T-helper 17 cell (primary cell): ENCODE results near the gene SPINDOC. TPM values are rescaled to one million over a fixed set of nuclear protein-coding genes. Genes with fewer than 3 reads are reported as not detected.
"Not testable (repeated sequence)": the region's sequence is repeated elsewhere in the genome, so short reads cannot be mapped to it uniquely, and the experiment has no call there.

Experiments used
- ATAC-seq: fragments of 150-1000 bp; cut with Tn5 transposase; 2 replicates; pipeline ENCODE4 v1.10.0; 2021; ENCODE audit warnings: mild to moderate bottlenecking, moderate library complexity
- DNase-seq, 3 donors: peaks; one replicate each; pipeline versions ENCODE4 v3.0.0 to v3.0.0-alpha.2; 2020 to 2021
- H3K9me3 ChIP-seq: one replicate; pipeline ENCODE4 v1.7.0; 2013; ENCODE audit warnings: low read length, mild to moderate bottlenecking; ENCODE audit not compliant: control insufficient read depth, poor library complexity, severe bottlenecking
- H3K27ac Mint-ChIP-seq: one replicate; pipeline ENCODE4 v1.8.0; 2022; ENCODE audit warnings: mild to moderate bottlenecking, moderate library complexity, mixed read lengths
- H3K27me3 Mint-ChIP-seq: one replicate; pipeline ENCODE4 v1.8.0; 2022; ENCODE audit warnings: mixed read lengths
- H3K36me3 Mint-ChIP-seq: one replicate; pipeline ENCODE4 v1.8.0; 2022; ENCODE audit warnings: low read depth, mixed read lengths
- H3K4me1 Mint-ChIP-seq: one replicate; pipeline ENCODE4 v1.8.0; 2022; ENCODE audit warnings: mild to moderate bottlenecking, mixed read lengths
- H3K4me3 Mint-ChIP-seq: one replicate; pipeline ENCODE4 v1.8.0; 2022; ENCODE audit warnings: mild to moderate bottlenecking, moderate library complexity, mixed read lengths
- total RNA-seq, 4 donors: library from RNA in 2 of 4; stranded (reverse) in 2 of 4; gene quantifications; one replicate each; pipeline ENCODE4 v1.2.3 and lab custom pipeline; 2022 to 2026

Gene SPINDOC
- total RNA-seq, 2 donors from 2014 or later = 8.5 to 9.4 TPM

DNA sequence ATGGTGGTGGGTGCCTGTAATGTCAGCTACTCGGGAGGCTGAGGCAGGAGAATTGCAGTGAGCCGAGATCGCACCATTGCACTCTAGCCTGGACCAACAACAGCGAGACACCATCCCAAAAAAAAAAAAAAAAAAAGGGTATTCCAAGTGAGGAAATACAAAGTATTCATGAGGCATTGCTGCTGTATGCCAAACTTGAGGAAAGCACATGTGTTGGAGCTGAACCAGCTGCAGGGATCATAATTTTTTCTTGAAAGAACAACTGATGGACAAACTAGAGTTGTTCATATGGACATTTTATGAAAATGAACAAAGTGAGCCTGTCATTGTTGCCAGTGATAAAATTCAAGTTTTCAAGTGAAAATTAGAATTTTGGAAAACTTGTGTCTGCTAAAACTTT, 41.4 kb downstream of the SPINDOC start:
- H3K27ac Mint-ChIP-seq = peak overlapping the region; percentile 59
- H3K4me1 Mint-ChIP-seq = peaks cover 35% of the 10 kb centered on the region
- DNase-seq (no peak), ATAC-seq (no peak)
- no peaks in the 10 kb centered on the region for H3K9me3 ChIP-seq
- H3K4me3 Mint-ChIP-seq = no peak overlapping the region
- peaks cover 4% of the 10 kb centered on the region for H3K36me3 Mint-ChIP-seq
- no peaks in the 10 kb centered on the region for H3K27me3 Mint-ChIP-seq

DNA sequence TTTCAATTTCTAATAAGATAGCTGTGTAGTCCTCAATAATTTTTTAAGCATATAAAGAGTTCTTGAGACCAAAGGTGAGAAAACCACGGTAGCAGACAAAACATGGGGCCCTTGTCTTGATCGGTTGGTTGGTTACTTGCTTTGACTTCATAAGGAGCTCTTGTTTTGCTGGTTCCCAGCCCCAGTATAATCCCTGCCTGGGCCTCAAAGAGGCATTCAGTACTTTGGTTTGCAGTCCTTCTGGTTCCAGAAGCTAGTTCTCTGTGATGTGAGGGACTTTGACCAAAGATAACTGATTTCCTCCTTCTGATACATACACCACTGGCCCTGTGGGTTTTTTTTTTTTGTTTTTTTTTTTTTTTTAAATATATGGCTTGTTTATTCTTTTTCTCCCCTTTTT, 42.7 kb downstream of the SPINDOC start:
- H3K9me3 ChIP-seq = no peaks in the 10 kb centered on the region
- ATAC-seq (peak; percentile 18), DNase-seq (no peak)
- peaks cover 32% of the 10 kb centered on the region for H3K4me1 Mint-ChIP-seq
- H3K36me3 Mint-ChIP-seq = peaks cover 3% of the 10 kb centered on the region
- peak overlapping the region; percentile 43 for H3K27ac Mint-ChIP-seq
- no peaks in the 10 kb centered on the region for H3K27me3 Mint-ChIP-seq
- H3K4me3 Mint-ChIP-seq = no peak overlapping the region

GRCh38 chr11:63858628-63859550, 45.6 kb downstream of the SPINDOC start:
- Mint-ChIP-seq H3K27ac (peak overlapping the region; percentile 75), H3K36me3 (no peaks in the 10 kb centered on the region)
- no peak for ATAC-seq

GRCh38 chr11:63862923-63863322, 49.7 kb downstream of the SPINDOC start:
- ATAC-seq = peak; percentile 50
- H3K27ac Mint-ChIP-seq = peak overlapping the region; percentile 95

More at GRCh38 chr11:63858628-63859550, 45.6 kb downstream of the SPINDOC start:
- Mint-ChIP-seq H3K27me3 (no peaks in the 10 kb centered on the region), H3K4me1 (peaks cover 33% of the 10 kb centered on the region), H3K4me3 (no peak overlapping the region)
- no peak for DNase-seq
- no peaks in the 10 kb centered on the region for H3K9me3 ChIP-seq

DNA sequence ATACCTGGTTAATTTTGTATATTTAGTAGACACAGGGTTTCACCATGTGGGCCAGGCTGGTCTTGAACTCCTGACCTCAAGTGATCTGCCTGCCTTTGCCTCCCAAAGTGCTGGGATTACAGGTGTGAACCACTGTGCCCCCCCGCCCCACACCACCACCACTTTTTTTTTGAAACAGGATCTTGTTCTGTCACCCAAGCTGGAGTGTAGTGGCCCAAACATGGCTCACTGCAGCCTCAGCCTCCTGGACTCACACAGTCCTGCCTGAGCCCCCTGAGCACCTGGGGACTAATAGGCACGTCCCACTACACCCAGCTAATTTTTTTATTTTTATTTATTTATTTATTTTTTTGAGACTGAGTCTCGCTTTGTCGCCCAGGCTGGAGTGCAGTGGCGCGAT, 50.4 kb downstream of the SPINDOC start:
- not testable (repeated sequence) for H3K27me3 Mint-ChIP-seq, H3K27ac Mint-ChIP-seq, DNase-seq, ATAC-seq, H3K9me3 ChIP-seq, H3K36me3 Mint-ChIP-seq
- peaks cover 49% of the 10 kb centered on the region for H3K4me1 Mint-ChIP-seq
- peak overlapping the region; percentile 7 for H3K4me3 Mint-ChIP-seq

More at GRCh38 chr11:63862923-63863322, 49.7 kb downstream of the SPINDOC start:
- no peaks in the 10 kb centered on the region for H3K27me3 Mint-ChIP-seq
- H3K36me3 Mint-ChIP-seq = no peaks in the 10 kb centered on the region
- DNase-seq = no peak
- H3K4me3 Mint-ChIP-seq = no peak overlapping the region
- peaks cover 46% of the 10 kb centered on the region for H3K4me1 Mint-ChIP-seq
- H3K9me3 ChIP-seq = no peaks in the 10 kb centered on the region

DNA sequence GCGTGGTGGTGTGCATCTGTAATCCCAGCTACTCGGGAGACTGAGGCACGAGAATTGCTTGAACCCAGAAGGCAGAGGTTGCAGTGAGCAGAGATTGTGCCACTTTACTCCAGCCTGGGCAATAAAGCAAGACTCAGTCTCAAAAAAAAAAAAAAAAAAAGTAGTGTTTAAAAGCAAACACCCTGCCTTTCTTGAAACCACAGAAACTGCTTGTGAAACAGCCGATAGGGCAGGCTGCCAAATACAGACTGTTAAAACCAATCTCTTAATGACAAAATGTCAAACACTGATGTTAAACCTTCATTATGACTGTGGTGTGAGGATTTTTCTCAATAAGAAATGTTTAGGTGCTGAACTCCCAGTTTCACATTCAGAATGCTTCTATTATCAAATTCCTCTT, 53.0 kb downstream of the SPINDOC start:
- H3K27me3 Mint-ChIP-seq = no peaks in the 10 kb centered on the region
- peak overlapping the region; percentile 66 for H3K4me3 Mint-ChIP-seq
- no peaks in the 10 kb centered on the region for H3K9me3 ChIP-seq
- peak; percentile 73 for ATAC-seq
- peaks cover 64% of the 10 kb centered on the region for H3K4me1 Mint-ChIP-seq
- H3K36me3 Mint-ChIP-seq = peaks cover 3% of the 10 kb centered on the region
- peak overlapping the region; percentile 90 for H3K27ac Mint-ChIP-seq
- peak in 2 of 3 donors; percentile 27 to 45 for DNase-seq

DNA sequence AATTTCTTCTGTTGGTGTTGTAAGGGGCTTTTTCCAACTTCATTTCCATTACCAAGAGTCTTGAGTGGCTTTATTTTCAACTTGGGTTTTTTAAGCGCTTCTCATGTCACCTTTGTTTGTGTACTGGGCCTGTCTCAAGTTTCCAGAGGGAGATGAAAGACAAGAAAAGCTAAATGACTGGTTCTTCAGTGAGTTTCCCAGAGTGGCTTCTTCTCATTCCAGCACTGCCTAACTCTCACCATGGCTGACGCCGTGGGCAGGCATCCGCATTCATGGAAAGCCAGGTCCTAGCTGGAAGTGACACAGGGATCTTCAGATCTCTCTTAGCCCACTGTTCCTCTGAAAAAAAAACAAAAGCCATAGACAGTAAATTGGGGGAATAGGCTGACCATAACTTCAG, 54.3 kb downstream of the SPINDOC start:
- DNase-seq (no peak), ATAC-seq (no peak)
- no peaks in the 10 kb centered on the region for H3K9me3 ChIP-seq
- Mint-ChIP-seq H3K4me3 (no peak overlapping the region), H3K27ac (peak overlapping the region; percentile 92), H3K36me3 (peaks cover 3% of the 10 kb centered on the region), H3K27me3 (no peaks in the 10 kb centered on the region), H3K4me1 (peaks cover 64% of the 10 kb centered on the region)

GRCh38 chr11:63868399-63869064, 55.3 kb downstream of the SPINDOC start:
- H3K36me3 Mint-ChIP-seq = peaks cover 3% of the 10 kb centered on the region
- DNase-seq = no peak
- H3K4me1 Mint-ChIP-seq = peaks cover 60% of the 10 kb centered on the region
- H3K4me3 Mint-ChIP-seq = peak overlapping the region; percentile 71
- no peaks in the 10 kb centered on the region for H3K27me3 Mint-ChIP-seq
- H3K27ac Mint-ChIP-seq = peak overlapping the region; percentile 92
- H3K9me3 ChIP-seq = no peaks in the 10 kb centered on the region
- no peak for ATAC-seq

DNA sequence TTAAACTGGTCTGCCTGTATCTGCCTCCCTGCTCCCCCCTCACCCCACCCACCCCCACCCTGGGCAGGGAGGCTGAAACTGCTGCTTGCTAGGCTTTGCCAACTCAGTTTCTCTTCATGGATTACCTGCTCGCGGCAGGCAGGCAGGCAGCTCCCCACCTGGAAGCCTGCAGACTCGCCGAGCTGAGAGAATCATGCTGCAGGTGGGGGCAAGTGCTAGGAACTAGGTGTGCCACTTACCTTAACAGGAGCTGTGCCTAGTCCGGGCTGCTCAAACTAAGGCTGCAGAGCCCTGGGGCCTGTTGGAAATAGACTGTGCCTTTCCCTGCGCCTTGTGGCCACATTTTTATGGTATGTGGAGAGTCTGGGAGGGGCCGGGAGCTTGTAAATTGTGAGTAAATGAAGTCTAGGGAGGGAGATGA, 55.9 kb downstream of the SPINDOC start:
- ATAC-seq = no peak
- Mint-ChIP-seq H3K4me1 (peaks cover 60% of the 10 kb centered on the region), H3K27ac (peak overlapping the region; percentile 92), H3K4me3 (peak overlapping the region; percentile 82), H3K27me3 (no peaks in the 10 kb centered on the region), H3K36me3 (peaks cover 3% of the 10 kb centered on the region)
- DNase-seq = no peak
- no peaks in the 10 kb centered on the region for H3K9me3 ChIP-seq

GRCh38 chr11:63869683-63870082, 56.4 kb downstream of the SPINDOC start:
- DNase-seq (peak in 1 of 3 donors; percentile 21), ATAC-seq (peak; percentile 66)
- Mint-ChIP-seq H3K27me3 (no peaks in the 10 kb centered on the region), H3K36me3 (peaks cover 3% of the 10 kb centered on the region), H3K4me1 (peaks cover 63% of the 10 kb centered on the region), H3K27ac (peak overlapping the region; percentile 92), H3K4me3 (peak overlapping the region; percentile 82)
- H3K9me3 ChIP-seq = no peaks in the 10 kb centered on the region

DNA sequence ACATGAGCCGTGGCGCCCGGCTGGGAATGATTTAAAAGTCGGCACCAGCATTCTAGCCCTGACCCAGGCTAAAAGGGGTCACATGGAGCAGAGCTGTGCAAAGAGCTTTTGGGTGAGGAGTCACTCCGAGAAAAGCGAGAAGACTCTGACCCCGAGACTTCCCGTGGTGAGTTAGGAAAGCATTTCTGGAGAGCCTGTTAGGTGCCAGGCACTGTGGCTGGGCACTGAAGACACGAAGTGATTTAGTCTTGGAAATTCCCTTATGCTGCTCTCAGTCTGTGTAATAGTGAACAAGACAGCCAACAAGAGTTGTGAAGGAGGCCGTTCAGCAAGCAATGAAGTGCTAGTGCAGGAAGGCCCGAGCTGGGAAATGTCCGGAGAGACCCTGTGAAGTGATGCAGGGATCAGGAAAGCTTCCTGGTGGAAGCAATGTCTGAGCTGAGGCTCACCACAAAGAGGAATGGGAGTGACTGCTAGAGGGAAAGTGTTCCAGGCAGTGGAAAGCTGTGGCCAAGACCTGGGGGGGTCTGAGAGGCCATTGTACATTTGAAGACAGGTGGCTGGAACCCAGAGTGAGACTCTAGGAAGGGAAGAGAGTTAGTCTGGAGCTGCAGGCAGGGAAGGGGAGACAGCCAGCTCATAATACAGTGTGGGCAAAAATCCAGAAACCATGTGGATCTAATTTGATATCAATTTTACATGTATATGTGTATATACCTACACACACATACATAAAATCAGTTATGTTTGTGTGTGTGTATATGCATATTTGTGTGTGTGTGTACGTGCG, 57.3 kb downstream of the SPINDOC start:
- no peaks in the 10 kb centered on the region for H3K27me3 Mint-ChIP-seq
- peaks cover 59% of the 10 kb centered on the region for H3K4me1 Mint-ChIP-seq
- DNase-seq = no peak
- H3K36me3 Mint-ChIP-seq = peaks cover 3% of the 10 kb centered on the region
- peak overlapping the region; percentile 92 for H3K27ac Mint-ChIP-seq
- no peak for ATAC-seq
- no peaks in the 10 kb centered on the region for H3K9me3 ChIP-seq
- peak overlapping the region; percentile 82 for H3K4me3 Mint-ChIP-seq

DNA sequence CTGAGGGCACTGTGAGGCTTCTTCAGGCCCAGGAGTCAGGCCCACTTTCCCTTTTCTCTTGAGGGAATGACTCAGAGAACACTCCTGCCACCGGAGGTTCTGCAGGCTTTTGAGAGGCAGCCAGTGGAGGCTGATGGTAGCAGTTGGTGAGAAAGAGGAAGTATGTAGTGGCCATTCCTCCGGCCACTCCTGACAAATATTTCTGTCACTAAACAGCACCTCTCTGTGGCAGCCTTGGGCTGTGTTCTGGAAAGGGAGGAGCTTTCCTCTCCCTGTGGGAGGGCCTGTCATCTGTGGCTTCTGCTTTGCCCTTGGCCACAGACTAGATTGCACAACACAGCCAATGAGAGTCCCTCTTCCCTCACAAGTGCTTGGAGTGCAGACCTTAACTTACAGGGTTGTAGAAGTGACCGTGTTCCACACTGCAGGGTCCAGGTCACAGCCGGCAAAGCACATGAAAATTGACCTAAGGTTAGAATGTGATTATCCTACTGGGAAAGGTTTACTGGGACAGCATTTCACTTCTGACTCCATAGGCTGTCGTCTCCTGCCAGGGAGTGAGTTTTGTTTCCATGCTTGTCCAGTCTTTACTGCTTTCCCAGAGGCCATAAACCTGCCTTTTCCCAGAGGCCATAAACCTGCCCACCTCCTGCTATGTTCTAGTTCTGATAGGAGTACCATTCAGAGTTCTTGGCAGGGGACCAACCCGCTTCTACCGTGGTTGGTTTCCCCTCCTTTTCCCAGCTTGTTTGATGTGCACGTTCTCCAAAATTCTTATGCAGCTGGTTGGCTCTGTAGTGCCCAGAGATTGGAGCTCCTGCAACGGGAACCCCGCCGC, 58.9 kb downstream of the SPINDOC start:
- Mint-ChIP-seq H3K27ac (no peak overlapping the region), H3K36me3 (peaks cover 3% of the 10 kb centered on the region), H3K27me3 (no peaks in the 10 kb centered on the region), H3K4me3 (peak overlapping the region; percentile 3), H3K4me1 (peaks cover 44% of the 10 kb centered on the region)
- no peaks in the 10 kb centered on the region for H3K9me3 ChIP-seq
- DNase-seq = peak in 1 of 3 donors; percentile 18
- ATAC-seq = peak; percentile 87
